ENCODE measurements around the gene ZNF275.

ZNF275 gene

DNA sequence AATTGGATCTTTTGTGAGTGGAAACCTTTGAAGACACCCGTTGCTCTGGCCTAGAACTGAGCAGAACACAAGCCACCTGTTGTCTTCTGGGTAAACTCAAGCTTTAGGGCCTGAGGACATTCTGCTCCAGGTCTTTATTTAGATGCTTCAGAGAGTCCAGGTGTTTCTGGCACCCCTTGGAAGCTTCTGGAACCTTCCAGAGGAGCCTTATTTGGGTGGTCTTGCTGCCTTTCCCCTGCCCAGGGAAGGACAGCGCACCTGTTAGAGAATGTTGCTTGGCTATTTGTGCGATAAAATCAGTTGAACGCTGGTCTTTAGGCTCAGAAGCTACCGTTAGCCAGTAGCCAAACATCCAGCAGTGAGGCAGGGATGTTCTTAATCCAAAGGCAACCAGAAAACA lies 3.0 kb downstream of the ZNF275 start:
- H3K4me3 ChIP-seq (ENCODE audit: insufficient read depth, low read depth, low read length), result no peak overlapping the region
- peaks cover 8% of the 10 kb centered on the region for H3K27me3 ChIP-seq (ENCODE audit: control insufficient read depth, insufficient read depth, low read length, poor library complexity, severe bottlenecking)
- no peak overlapping the region for H3K27ac ChIP-seq (ENCODE audit: insufficient read depth, low read depth, low read length, poor library complexity, severe bottlenecking)
- H3K4me1 ChIP-seq (ENCODE audit: control insufficient read depth, insufficient read depth, low read length), result no peaks in the 10 kb centered on the region
- no peaks in the 10 kb centered on the region for H3K36me3 ChIP-seq (ENCODE audit: control insufficient read depth, insufficient read depth, low read length)
- WGBS, 2 experiments, result 95 to 96% methylated on average over 5 of the region's 5 CpGs
- H3K9me3 ChIP-seq (ENCODE audit: control insufficient read depth, low read length), result no peaks in the 10 kb centered on the region

DNA sequence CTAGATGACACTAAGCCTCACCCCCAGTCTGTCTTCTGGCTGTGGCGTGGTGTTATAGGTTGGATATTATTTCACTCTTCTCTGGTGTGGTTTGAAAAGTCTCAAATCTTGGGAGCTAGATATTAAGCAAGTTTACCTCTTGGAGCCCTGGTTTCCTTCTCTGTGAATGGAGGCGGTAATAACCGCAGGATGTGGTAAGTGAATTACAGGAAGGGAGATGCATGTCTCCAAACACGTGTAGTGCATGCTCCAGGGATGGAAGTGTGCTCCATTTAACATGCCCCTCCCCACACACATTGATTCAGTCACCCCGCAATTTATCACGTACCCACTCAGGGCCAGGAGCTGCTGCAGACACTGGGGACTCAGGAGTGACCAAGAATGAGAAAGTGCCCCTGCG lies 4.9 kb downstream of the ZNF275 start:
- WGBS, 2 experiments, result 97 to 98% methylated on average over 4 to 7 of the region's 7 CpGs
- Histone ChIP-seq H3K9me3 (ENCODE audit: control insufficient read depth, low read length) (no peaks in the 10 kb centered on the region), H3K27me3 (ENCODE audit: control insufficient read depth, insufficient read depth, low read length, poor library complexity, severe bottlenecking) (no peaks in the 10 kb centered on the region), H3K4me3 (ENCODE audit: insufficient read depth, low read depth, low read length) (no peak overlapping the region), H3K4me1 (ENCODE audit: control insufficient read depth, insufficient read depth, low read length) (no peaks in the 10 kb centered on the region), H3K27ac (ENCODE audit: insufficient read depth, low read depth, low read length, poor library complexity, severe bottlenecking) (no peak overlapping the region), H3K36me3 (ENCODE audit: control insufficient read depth, insufficient read depth, low read length) (no peaks in the 10 kb centered on the region)

DNA sequence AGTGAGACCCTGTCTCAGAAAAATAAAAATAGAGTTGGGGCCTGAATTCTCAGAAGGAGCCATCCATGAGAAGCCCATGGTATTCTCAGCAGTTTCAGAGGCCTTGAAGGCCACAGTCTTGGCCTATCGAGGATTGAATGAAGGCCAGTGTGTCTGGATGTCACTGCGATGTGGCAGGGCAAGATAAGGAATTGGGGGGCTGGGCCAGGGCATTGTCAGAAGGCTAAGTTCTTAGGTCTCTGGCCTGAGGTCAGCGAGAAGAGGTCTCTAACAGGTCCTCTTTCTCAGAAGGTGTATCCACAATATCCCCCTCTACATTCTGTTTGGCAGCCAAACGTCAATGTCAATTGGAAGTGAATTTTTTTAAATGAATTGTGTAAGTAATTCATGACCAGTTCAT lies 5.7 kb downstream of the ZNF275 start:
- 98% methylated on average over 3 to 4 of the region's 4 CpGs for WGBS, 2 experiments
- no peak overlapping the region for H3K27ac ChIP-seq (ENCODE audit: insufficient read depth, low read depth, low read length, poor library complexity, severe bottlenecking)
- no peaks in the 10 kb centered on the region for H3K36me3 ChIP-seq (ENCODE audit: control insufficient read depth, insufficient read depth, low read length)
- H3K9me3 ChIP-seq (ENCODE audit: control insufficient read depth, low read length), result no peaks in the 10 kb centered on the region
- H3K4me3 ChIP-seq (ENCODE audit: insufficient read depth, low read depth, low read length), result no peak overlapping the region
- H3K4me1 ChIP-seq (ENCODE audit: control insufficient read depth, insufficient read depth, low read length), result no peaks in the 10 kb centered on the region
- no peaks in the 10 kb centered on the region for H3K27me3 ChIP-seq (ENCODE audit: control insufficient read depth, insufficient read depth, low read length, poor library complexity, severe bottlenecking)

DNA sequence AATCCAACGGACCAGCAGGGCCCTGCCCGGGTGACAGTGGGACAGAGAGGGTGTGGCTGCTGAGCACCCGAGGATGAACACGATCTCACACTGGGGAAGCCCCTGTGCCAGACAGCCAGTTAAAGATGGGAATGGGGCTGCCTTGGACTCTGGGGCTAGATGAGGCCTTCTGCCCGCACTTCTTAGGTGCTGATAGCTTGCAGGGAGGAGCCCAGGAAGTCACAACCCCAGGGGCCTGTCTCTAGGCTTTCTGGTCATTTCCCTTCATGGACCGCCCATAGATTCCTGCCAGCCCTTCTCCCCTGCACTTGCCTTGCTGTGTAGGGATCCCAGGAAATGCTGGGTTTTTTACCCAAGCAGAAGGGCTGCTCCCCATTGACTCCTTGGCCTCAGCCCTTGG lies 6.2 kb downstream of the ZNF275 start:
- Histone ChIP-seq H3K9me3 (ENCODE audit: control insufficient read depth, low read length) (no peaks in the 10 kb centered on the region), H3K4me1 (ENCODE audit: control insufficient read depth, insufficient read depth, low read length) (no peaks in the 10 kb centered on the region), H3K27me3 (ENCODE audit: control insufficient read depth, insufficient read depth, low read length, poor library complexity, severe bottlenecking) (no peaks in the 10 kb centered on the region), H3K27ac (ENCODE audit: insufficient read depth, low read depth, low read length, poor library complexity, severe bottlenecking) (no peak overlapping the region), H3K36me3 (ENCODE audit: control insufficient read depth, insufficient read depth, low read length) (no peaks in the 10 kb centered on the region), H3K4me3 (ENCODE audit: insufficient read depth, low read depth, low read length) (no peak overlapping the region)
- WGBS, 2 experiments, result 91 to 96% methylated on average over 6 of the region's 6 CpGs

DNA sequence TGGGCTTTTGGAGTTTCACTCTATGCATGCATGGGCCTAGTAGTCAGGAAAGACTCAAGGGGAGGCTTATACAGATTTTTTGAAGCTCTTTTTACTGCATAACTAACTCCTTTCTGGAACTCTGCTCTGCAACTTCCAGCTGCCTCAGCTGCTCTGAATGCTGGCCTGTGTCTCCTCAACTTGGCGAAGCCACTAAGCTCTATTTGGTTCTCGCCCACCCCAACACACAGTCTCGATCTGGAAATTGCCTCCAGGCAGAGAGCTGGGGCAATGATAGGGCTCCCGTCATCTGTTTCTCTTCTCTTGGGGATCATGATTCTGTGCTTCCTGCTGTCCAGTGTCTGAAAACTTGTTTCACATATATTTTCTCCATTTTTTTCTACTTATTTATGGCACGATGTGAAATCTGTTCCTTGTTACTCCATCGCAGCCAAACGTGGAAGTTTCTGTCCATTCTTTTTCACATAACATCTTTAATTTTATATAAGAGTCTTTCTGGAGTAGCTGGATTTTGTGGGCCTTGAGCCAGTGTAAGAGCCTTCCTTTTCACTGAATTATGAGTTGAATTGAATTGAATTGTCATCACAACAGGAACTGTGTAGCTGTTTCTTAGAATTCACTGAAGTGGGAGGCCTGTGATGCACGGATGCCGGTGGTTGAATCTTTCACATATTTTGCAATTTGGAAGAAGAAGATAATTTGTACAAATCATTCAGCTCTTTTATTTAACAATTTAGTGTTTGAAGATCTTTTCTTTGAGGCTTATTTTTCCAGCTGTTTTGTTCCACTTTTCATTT lies 9.0 kb downstream of the ZNF275 start:
- WGBS, 2 experiments, result 88 to 97% methylated on average over 5 to 7 of the region's 9 CpGs
- H3K4me1 ChIP-seq (ENCODE audit: control insufficient read depth, insufficient read depth, low read length), result no peaks in the 10 kb centered on the region
- no peak overlapping the region for H3K27ac ChIP-seq (ENCODE audit: insufficient read depth, low read depth, low read length, poor library complexity, severe bottlenecking)
- H3K36me3 ChIP-seq (ENCODE audit: control insufficient read depth, insufficient read depth, low read length), result peaks cover 5% of the 10 kb centered on the region
- no peaks in the 10 kb centered on the region for H3K27me3 ChIP-seq (ENCODE audit: control insufficient read depth, insufficient read depth, low read length, poor library complexity, severe bottlenecking)
- H3K4me3 ChIP-seq (ENCODE audit: insufficient read depth, low read depth, low read length), result no peak overlapping the region
- no peaks in the 10 kb centered on the region for H3K9me3 ChIP-seq (ENCODE audit: control insufficient read depth, low read length)

DNA sequence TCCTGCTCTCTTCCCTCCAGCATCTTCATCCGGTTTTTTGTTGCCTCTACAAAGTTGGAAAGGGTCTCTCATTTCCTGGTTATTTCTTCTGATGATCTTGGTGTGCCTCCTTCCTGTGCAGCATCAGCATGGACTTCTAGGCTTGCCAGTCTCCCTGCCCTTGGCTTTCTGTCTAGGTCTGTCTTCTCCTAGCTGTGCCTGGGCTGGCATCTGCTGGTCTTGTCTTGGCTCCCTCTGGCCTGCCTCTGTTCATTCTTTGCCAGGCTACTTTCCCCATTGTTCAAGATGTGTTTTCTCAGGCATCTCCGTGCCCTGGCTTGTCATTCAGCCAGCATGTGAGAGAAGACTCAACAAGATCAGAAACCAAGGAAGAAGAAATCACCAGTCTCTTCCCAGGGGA lies 9.7 kb downstream of the ZNF275 start:
- Histone ChIP-seq H3K4me3 (ENCODE audit: insufficient read depth, low read depth, low read length) (no peak overlapping the region), H3K9me3 (ENCODE audit: control insufficient read depth, low read length) (no peaks in the 10 kb centered on the region), H3K36me3 (ENCODE audit: control insufficient read depth, insufficient read depth, low read length) (peaks cover 5% of the 10 kb centered on the region), H3K27ac (ENCODE audit: insufficient read depth, low read depth, low read length, poor library complexity, severe bottlenecking) (no peak overlapping the region), H3K27me3 (ENCODE audit: control insufficient read depth, insufficient read depth, low read length, poor library complexity, severe bottlenecking) (no peaks in the 10 kb centered on the region), H3K4me1 (ENCODE audit: control insufficient read depth, insufficient read depth, low read length) (no peaks in the 10 kb centered on the region)
- 88 to 96% methylated on average over 2 of the region's 2 CpGs for WGBS, 2 experiments

DNA sequence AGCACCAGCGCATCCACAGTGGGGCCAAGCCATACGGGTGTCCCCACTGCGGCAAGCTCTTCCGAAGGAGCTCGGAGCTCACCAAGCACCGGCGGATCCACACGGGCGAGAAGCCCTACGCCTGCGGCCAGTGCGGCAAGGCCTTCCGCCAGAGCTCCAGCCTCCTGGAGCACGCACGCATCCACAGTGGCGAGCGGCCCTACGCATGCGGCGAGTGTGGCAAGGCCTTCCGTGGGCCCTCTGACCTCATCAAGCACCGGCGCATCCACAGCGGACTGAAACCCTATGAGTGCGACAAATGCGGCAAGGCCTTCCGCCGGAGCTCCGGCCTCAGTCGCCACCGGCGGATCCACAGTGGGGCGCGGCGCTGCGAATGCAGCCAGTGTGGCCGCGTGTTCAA lies 13.6 kb downstream of the ZNF275 start:
- H3K27me3 ChIP-seq (ENCODE audit: control insufficient read depth, insufficient read depth, low read length, poor library complexity, severe bottlenecking), result no peaks in the 10 kb centered on the region
- no peaks in the 10 kb centered on the region for H3K4me1 ChIP-seq (ENCODE audit: control insufficient read depth, insufficient read depth, low read length)
- H3K9me3 ChIP-seq (ENCODE audit: control insufficient read depth, low read length), result no peaks in the 10 kb centered on the region
- H3K36me3 ChIP-seq (ENCODE audit: control insufficient read depth, insufficient read depth, low read length), result peaks cover 5% of the 10 kb centered on the region
- 95% methylated on average over 38 of the region's 38 CpGs for WGBS, 2 experiments
- no peak overlapping the region for H3K4me3 ChIP-seq (ENCODE audit: insufficient read depth, low read depth, low read length)
- no peak overlapping the region for H3K27ac ChIP-seq (ENCODE audit: insufficient read depth, low read depth, low read length, poor library complexity, severe bottlenecking)

DNA sequence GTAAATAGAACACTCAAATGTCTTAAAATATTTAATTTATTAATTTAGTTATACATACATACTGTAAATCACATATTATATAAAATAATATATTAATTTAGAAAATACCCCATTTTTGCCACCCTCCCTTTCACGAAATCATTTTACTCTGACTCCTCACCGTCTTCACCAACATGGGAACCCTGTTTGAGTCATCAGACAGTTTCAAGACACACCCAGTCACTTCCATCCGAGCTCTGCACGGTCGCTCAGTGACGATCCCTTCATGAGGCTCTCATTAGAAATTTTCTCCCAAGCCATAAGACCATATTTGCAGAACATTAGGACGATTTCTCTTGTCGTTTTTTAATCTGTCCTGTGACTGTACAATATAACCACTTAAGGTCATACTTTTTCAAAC lies 14.5 kb downstream of the ZNF275 start:
- H3K4me1 ChIP-seq (ENCODE audit: control insufficient read depth, insufficient read depth, low read length), result no peaks in the 10 kb centered on the region
- H3K36me3 ChIP-seq (ENCODE audit: control insufficient read depth, insufficient read depth, low read length), result peaks cover 5% of the 10 kb centered on the region
- no peak overlapping the region for H3K27ac ChIP-seq (ENCODE audit: insufficient read depth, low read depth, low read length, poor library complexity, severe bottlenecking)
- H3K4me3 ChIP-seq (ENCODE audit: insufficient read depth, low read depth, low read length), result no peak overlapping the region
- no peaks in the 10 kb centered on the region for H3K27me3 ChIP-seq (ENCODE audit: control insufficient read depth, insufficient read depth, low read length, poor library complexity, severe bottlenecking)
- no peaks in the 10 kb centered on the region for H3K9me3 ChIP-seq (ENCODE audit: control insufficient read depth, low read length)
- 94 to 96% methylated on average over 8 of the region's 8 CpGs for WGBS, 2 experiments

DNA sequence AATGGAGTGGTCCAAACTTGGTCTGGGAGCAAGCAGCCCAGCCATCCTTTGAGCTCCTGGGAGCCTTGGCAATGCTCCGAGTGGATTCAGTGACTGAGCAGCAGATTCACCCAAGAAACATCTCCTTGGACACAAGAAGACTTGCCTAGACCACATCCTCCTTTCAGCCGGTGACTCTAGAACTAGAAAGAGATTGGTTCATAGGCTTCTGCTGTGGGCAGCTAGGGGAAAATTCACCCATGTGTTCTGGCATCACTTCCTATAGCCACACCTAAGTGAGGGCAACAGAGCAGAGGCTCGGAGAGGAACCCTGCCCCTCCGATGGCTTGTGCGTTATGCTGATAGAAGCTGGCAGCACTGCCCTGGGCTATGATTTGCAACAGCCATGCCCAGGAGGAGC lies 16.0 kb downstream of the ZNF275 start:
- no peaks in the 10 kb centered on the region for H3K27me3 ChIP-seq (ENCODE audit: control insufficient read depth, insufficient read depth, low read length, poor library complexity, severe bottlenecking)
- H3K36me3 ChIP-seq (ENCODE audit: control insufficient read depth, insufficient read depth, low read length), result peaks cover 5% of the 10 kb centered on the region
- WGBS, 2 experiments, result 94 to 95% methylated on average over 5 of the region's 5 CpGs

DNA sequence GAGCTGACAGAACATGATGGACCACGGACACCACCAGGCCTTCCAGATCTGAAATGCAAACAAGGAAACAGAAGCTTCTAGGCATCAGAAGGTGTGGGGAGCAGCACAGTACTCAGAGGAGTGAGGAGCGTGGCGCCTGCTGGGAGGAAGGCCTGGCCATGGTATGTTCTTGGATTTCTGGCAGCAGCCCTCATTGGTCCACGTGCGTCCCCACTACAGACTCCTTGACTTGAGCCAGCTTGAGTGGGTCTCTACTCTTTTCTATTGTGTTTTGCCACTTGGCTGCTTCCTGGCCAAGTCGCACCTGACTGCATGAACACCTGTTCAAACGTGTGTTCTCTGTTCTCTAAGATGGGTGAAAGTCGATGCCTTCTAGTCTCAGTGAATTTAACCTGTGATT lies 18.0 kb downstream of the ZNF275 start:
- H3K27me3 ChIP-seq (ENCODE audit: control insufficient read depth, insufficient read depth, low read length, poor library complexity, severe bottlenecking), result no peaks in the 10 kb centered on the region
- no peaks in the 10 kb centered on the region for H3K4me1 ChIP-seq (ENCODE audit: control insufficient read depth, insufficient read depth, low read length)
- WGBS, 2 experiments, result 94% methylated on average over 8 of the region's 8 CpGs
- no peak overlapping the region for H3K4me3 ChIP-seq (ENCODE audit: insufficient read depth, low read depth, low read length)
- no peak overlapping the region for H3K27ac ChIP-seq (ENCODE audit: insufficient read depth, low read depth, low read length, poor library complexity, severe bottlenecking)
- peaks cover 5% of the 10 kb centered on the region for H3K36me3 ChIP-seq (ENCODE audit: control insufficient read depth, insufficient read depth, low read length)
- H3K9me3 ChIP-seq (ENCODE audit: control insufficient read depth, low read length), result no peaks in the 10 kb centered on the region

More for the DNA sequence above, 16.0 kb downstream of the ZNF275 start:
- Histone ChIP-seq H3K9me3 (ENCODE audit: control insufficient read depth, low read length) (no peaks in the 10 kb centered on the region), H3K4me1 (ENCODE audit: control insufficient read depth, insufficient read depth, low read length) (no peaks in the 10 kb centered on the region), H3K4me3 (ENCODE audit: insufficient read depth, low read depth, low read length) (no peak overlapping the region), H3K27ac (ENCODE audit: insufficient read depth, low read depth, low read length, poor library complexity, severe bottlenecking) (no peak overlapping the region)

Data from ectodermal cell (in vitro differentiated cells).